KMS-11 (cell line): Measurements from ENCODE around the gene DOP1A.

Experiments
- H2AFZ ChIP-seq: fragments of 200-600 bp; sonication (generic); 2 replicates; pipeline ENCODE4 v1.6.1; 2016; ENCODE audit warnings: antibody characterized with exemption, mixed run types, low read depth
- H3K27ac ChIP-seq: fragments of 200-600 bp; sonication (generic); 2 replicates; pipeline ENCODE4 v1.6.1; 2016; ENCODE audit warnings: mild to moderate bottlenecking, mixed run types
- H3K27me3 ChIP-seq: fragments of 200-600 bp; sonication (generic); 2 replicates; pipeline ENCODE4 v1.6.1; 2017; ENCODE audit warnings: mild to moderate bottlenecking, low read depth, mixed run types, moderate library complexity; ENCODE audit not compliant: insufficient read depth
- H3K36me3 ChIP-seq: fragments of 200-600 bp; sonication (generic); 2 replicates; pipeline ENCODE4 v1.6.1; 2017; ENCODE audit warnings: mild to moderate bottlenecking, mixed run types; ENCODE audit not compliant: insufficient read depth
- H3K4me1 ChIP-seq: fragments of 200-600 bp; sonication (generic); 2 replicates; pipeline ENCODE4 v1.6.1; 2016; ENCODE audit warnings: mild to moderate bottlenecking, low read depth, mixed run types; ENCODE audit not compliant: poor library complexity, severe bottlenecking
- H3K4me2 ChIP-seq: fragments of 200-600 bp; sonication (generic); 2 replicates; pipeline ENCODE4 v1.7.0; 2016; ENCODE audit warnings: mild to moderate bottlenecking, mixed run types
- H3K4me3 ChIP-seq: fragments of 200-600 bp; sonication (generic); IDR thresholded peaks from 2 replicates; pipeline ENCODE4 v1.6.1; 2017; ENCODE audit warnings: low read depth, low read length, mixed read lengths; ENCODE audit not compliant: insufficient read depth
- H3K79me2 ChIP-seq: fragments of 200-600 bp; sonication (generic); 2 replicates; pipeline ENCODE4 v1.6.1; 2016; ENCODE audit warnings: low read depth, mixed run types; ENCODE audit not compliant: insufficient read depth
- H3K9ac ChIP-seq: fragments of 200-600 bp; sonication (generic); 2 replicates; pipeline ENCODE4 v1.6.1; 2016; ENCODE audit warnings: mild to moderate bottlenecking, mixed run types
- H4K20me1 ChIP-seq: fragments of 200-600 bp; sonication (generic); 2 replicates; pipeline ENCODE4 v1.6.1; 2016; ENCODE audit warnings: mild to moderate bottlenecking, mixed run types; ENCODE audit not compliant: insufficient read depth
- TF ChIP-seq, protein P1 (sequence below): fragments of 200-600 bp; sonication (generic); conservative IDR thresholded peaks from 2 replicates; pipeline ENCODE4 v1.6.1; 2017; ENCODE audit warnings: low read depth, mild to moderate bottlenecking, antibody characterized with exemption, low read length, moderate library complexity, mixed read lengths

The DOP1A gene

DNA sequence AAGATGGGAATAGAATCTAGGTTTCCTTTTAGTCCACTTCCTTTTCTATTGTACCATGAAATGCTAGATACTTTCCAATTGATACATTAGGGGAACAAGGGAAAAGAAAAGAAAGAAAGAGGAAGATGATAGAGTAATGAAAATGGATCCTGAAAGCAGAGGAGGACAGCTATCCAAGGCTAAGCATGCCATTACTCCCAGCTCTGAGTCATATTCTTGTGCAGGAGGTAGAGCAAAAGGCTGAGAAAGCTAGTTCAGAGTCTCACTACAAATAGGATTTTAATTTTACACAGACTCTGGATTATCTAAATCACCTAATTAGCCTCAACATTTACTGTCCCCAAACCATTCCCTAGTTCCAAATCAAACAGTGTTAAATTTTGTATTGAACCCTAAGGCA, 149.3 kb downstream of the DOP1A start:
- Histone ChIP-seq H3K36me3 (no peaks in the 10 kb centered on the region), H3K9ac (no peak overlapping the region), H3K4me1 (no peaks in the 10 kb centered on the region), H3K27me3 (no peaks in the 10 kb centered on the region), H3K27ac (no peak overlapping the region), H3K4me2 (no peak overlapping the region), H3K79me2 (no peaks in the 10 kb centered on the region), H4K20me1 (no peaks in the 10 kb centered on the region), H3K4me3 (no peak overlapping the region), H2AFZ (no peak overlapping the region)
- TF ChIP-seq, protein P1, sequence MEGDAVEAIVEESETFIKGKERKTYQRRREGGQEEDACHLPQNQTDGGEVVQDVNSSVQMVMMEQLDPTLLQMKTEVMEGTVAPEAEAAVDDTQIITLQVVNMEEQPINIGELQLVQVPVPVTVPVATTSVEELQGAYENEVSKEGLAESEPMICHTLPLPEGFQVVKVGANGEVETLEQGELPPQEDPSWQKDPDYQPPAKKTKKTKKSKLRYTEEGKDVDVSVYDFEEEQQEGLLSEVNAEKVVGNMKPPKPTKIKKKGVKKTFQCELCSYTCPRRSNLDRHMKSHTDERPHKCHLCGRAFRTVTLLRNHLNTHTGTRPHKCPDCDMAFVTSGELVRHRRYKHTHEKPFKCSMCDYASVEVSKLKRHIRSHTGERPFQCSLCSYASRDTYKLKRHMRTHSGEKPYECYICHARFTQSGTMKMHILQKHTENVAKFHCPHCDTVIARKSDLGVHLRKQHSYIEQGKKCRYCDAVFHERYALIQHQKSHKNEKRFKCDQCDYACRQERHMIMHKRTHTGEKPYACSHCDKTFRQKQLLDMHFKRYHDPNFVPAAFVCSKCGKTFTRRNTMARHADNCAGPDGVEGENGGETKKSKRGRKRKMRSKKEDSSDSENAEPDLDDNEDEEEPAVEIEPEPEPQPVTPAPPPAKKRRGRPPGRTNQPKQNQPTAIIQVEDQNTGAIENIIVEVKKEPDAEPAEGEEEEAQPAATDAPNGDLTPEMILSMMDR = no peak
